22Rv1 (cell line): Measurements from ENCODE around the gene GAREM2.

Experiments
- CTCF ChIP-seq: fragments of 450-650 bp; IDR thresholded peaks from 2 replicates; pipeline ENCODE4 v1.5.1; 2017; ENCODE audit warnings: mild to moderate bottlenecking
- ZFX ChIP-seq: fragments of 450-650 bp; IDR thresholded peaks from 2 replicates; pipeline ENCODE4 v1.6.1; 2017; ENCODE audit warnings: antibody characterized with exemption, borderline replicate concordance

GRCh38 chr2:26189123-26189522 is 16.2 kb downstream of the GAREM2 start:
- no peak for TF ChIP-seq CTCF
- no peak for TF ChIP-seq ZFX
